Natural killer cell treated with Interleukin-12 subunit alpha and Interleukin-12 subunit beta and Interleukin-15 and Interleukin-18, amount 100 ng/mL, for 72 hours (primary cell): ENCODE data around the gene IGF2R. TPM values are rescaled to one million over a fixed set of nuclear protein-coding genes. Genes with fewer than 3 reads are reported as not detected.

Experiments used
- ATAC-seq, 2 donors: fragments of 150-1000 bp; cut with Tn5 transposase in 1 of 2; sonication (Bioruptor Pico), chemical (Tn5 transposase) in 1 of 2; 2 replicates each; pipeline ENCODE4 v1.10.0; 2021
- DNase-seq: peaks from one replicate; pipeline ENCODE4 v3.0.0; 2022; ENCODE audit warnings: low spot score
- H3K27ac Mint-ChIP-seq, 2 donors: 1 replicate in 1 of 2; 2 replicates in 1 of 2; pipeline ENCODE4 v1.8.0; 2022; ENCODE audit warnings: mixed read lengths in 2 of 2, mild to moderate bottlenecking in 1 of 2, moderate library complexity in 1 of 2
- H3K27me3 Mint-ChIP-seq, 2 donors: 1 replicate in 1 of 2; 2 replicates in 1 of 2; pipeline ENCODE4 v1.8.0; 2022; ENCODE audit warnings: mixed read lengths in 2 of 2
- H3K36me3 Mint-ChIP-seq: one replicate; pipeline ENCODE4 v1.8.0; 2022; ENCODE audit warnings: mixed read lengths
- H3K4me1 Mint-ChIP-seq, 2 donors: 1 replicate in 1 of 2; 2 replicates in 1 of 2; pipeline ENCODE4 v1.8.0; 2022; ENCODE audit warnings: low read depth in 2 of 2, mixed read lengths in 2 of 2, mild to moderate bottlenecking in 1 of 2
- H3K4me3 Mint-ChIP-seq: one replicate; pipeline ENCODE4 v1.8.0; 2022; ENCODE audit warnings: mixed read lengths
- H3K9me3 Mint-ChIP-seq: 2 replicates; pipeline ENCODE4 v1.8.0; 2022; ENCODE audit warnings: mixed read lengths
- total RNA-seq, 2 donors: library from RNA; stranded (reverse); gene quantifications; one replicate each; pipeline ENCODE4 v1.2.3, GENCODE V29; 2022

The IGF2R gene
- total RNA-seq, 2 donors from 2014 or later, result 290 to 377 TPM

DNA sequence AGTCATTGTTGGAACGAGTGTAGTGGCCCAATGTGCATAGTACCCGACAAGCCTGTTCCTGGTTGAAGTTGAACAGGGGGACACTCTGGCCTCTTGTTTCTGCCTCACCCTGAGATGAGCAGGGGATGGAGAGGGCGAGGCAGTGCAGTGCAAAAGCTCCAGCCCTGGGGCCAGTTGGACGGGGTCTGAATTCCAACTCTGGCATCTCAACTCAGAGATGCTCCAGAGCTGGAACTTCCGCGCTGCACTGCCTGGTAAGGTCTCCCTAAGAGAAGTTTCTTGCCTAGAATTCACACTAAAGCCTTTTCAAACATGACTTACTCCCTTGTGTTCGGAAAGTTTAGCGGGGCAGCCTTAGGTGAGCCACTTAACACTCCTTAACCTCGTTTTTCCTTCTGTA lies 80.5 kb downstream of the IGF2R start:
- DNase-seq (no peak), ATAC-seq (no peak)
- H3K27ac Mint-ChIP-seq, result peak overlapping the region; percentile 43 to 64
- no peaks in the 10 kb centered on the region for H3K27me3 Mint-ChIP-seq
- H3K4me3 Mint-ChIP-seq, result no peak overlapping the region
- peaks cover 31 to 53% of the 10 kb centered on the region in 2 donors for H3K4me1 Mint-ChIP-seq
- peaks cover 65% of the 10 kb centered on the region for H3K36me3 Mint-ChIP-seq
- no peaks in the 10 kb centered on the region for H3K9me3 Mint-ChIP-seq

DNA sequence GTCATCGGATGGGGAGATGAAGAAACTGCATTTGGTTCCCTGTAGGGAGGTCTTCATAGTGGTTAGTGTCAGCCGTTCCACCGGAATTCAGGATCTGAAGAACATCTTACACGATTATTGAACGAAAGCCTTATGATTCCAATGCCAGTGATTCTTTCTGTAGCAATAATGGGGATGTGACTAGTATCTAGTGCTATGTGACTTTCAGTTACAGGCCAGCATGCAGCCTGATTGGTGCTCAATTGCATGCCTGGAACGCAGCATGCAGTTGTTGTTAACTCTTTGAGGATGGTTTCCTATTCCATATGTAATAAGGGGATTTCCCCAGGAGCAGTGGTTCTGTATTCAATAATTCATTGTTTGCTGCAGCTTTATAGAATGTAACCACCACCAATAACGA lies 81.1 kb downstream of the IGF2R start:
- Mint-ChIP-seq H3K9me3 (no peaks in the 10 kb centered on the region), H3K27me3 (no peaks in the 10 kb centered on the region), H3K36me3 (peaks cover 61% of the 10 kb centered on the region), H3K4me1 (peaks cover 31 to 56% of the 10 kb centered on the region in 2 donors), H3K27ac (peak overlapping the region in 1 of 2 donors; percentile 20), H3K4me3 (no peak overlapping the region)
- ATAC-seq (no peak), DNase-seq (no peak)

DNA sequence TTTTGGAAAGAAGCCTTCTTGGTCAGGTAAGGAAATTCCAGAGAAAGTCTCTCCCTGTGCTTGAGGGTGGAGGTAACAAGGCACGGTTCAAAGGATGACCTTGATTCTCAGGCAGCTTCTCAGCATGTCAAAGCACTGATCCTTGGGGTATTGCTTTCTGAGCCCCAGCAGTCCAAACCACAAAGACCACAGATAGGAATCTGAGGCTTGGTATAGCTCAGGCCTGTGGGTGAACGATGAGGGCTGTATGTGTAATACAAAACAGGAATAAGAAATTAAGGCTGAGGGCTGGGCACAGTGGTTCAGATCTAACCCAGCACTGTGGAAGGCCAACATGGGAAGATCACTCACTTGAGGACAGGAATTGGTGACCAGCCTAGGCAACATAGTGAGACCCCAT lies 82.5 kb downstream of the IGF2R start:
- no peaks in the 10 kb centered on the region for H3K27me3 Mint-ChIP-seq
- H3K4me3 Mint-ChIP-seq, result no peak overlapping the region
- peak overlapping the region; percentile 31 to 42 for H3K27ac Mint-ChIP-seq
- H3K4me1 Mint-ChIP-seq, result peaks cover 26 to 53% of the 10 kb centered on the region in 2 donors
- H3K9me3 Mint-ChIP-seq, result no peaks in the 10 kb centered on the region
- peaks cover 48% of the 10 kb centered on the region for H3K36me3 Mint-ChIP-seq
- DNase-seq, result no peak
- ATAC-seq, result no peak

DNA sequence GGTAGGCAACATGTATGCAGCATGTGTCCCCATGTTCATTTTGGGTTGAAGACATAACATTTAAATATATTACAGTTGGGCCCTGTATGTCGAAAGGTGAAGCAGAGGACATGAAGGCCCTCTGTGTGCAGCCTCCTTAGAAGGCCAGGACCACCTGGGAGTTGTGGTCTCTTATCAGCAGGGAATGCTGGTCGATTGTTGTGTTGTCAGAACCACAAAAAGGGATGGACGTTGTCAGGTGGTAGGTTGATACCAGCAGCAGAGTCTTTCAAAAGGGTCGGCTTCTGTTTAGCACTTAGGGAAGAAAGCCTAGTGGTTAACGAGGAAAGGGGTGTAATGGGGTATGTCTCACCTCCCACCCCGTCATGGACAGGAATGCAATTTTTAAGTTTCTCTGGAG lies 85.4 kb downstream of the IGF2R start:
- Mint-ChIP-seq H3K27me3 (no peaks in the 10 kb centered on the region), H3K36me3 (peaks cover 48% of the 10 kb centered on the region), H3K9me3 (no peaks in the 10 kb centered on the region), H3K27ac (peak overlapping the region in 1 of 2 donors; percentile 80), H3K4me1 (peaks cover 35 to 53% of the 10 kb centered on the region in 2 donors), H3K4me3 (no peak overlapping the region)
- DNase-seq, result no peak
- ATAC-seq, result no peak

- ATAC-seq (no peak), DNase-seq (no peak)
- peaks cover 49% of the 10 kb centered on the region for H3K36me3 Mint-ChIP-seq
- H3K27me3 Mint-ChIP-seq, result no peaks in the 10 kb centered on the region
- H3K9me3 Mint-ChIP-seq, result no peaks in the 10 kb centered on the region
- no peak overlapping the region for H3K4me3 Mint-ChIP-seq
- H3K4me1 Mint-ChIP-seq, result peaks cover 31 to 52% of the 10 kb centered on the region in 2 donors
- H3K27ac Mint-ChIP-seq, result no peak overlapping the region
Measured at GRCh38 chr6:160054913-160055312, 86.0 kb downstream of the IGF2R start.

GRCh38 chr6:160055378-160055777 lies 86.5 kb downstream of the IGF2R start:
- no peak for DNase-seq
- H3K4me3 Mint-ChIP-seq, result no peak overlapping the region
- H3K27ac Mint-ChIP-seq, result no peak overlapping the region
- no peaks in the 10 kb centered on the region for H3K9me3 Mint-ChIP-seq
- no peak for ATAC-seq
- peaks cover 49% of the 10 kb centered on the region for H3K36me3 Mint-ChIP-seq
- H3K27me3 Mint-ChIP-seq, result no peaks in the 10 kb centered on the region
- peaks cover 29 to 50% of the 10 kb centered on the region in 2 donors for H3K4me1 Mint-ChIP-seq

GRCh38 chr6:160055813-160056212 lies 86.9 kb downstream of the IGF2R start:
- Mint-ChIP-seq H3K4me3 (no peak overlapping the region), H3K27me3 (no peaks in the 10 kb centered on the region), H3K27ac (peak overlapping the region in 1 of 2 donors; percentile 65), H3K36me3 (peaks cover 51% of the 10 kb centered on the region), H3K4me1 (peaks cover 24 to 45% of the 10 kb centered on the region in 2 donors), H3K9me3 (no peaks in the 10 kb centered on the region)
- no peak for DNase-seq
- peak in 1 of 2 donors; percentile 16 for ATAC-seq

GRCh38 chr6:160057080-160057479 lies 88.2 kb downstream of the IGF2R start:
- ATAC-seq (no peak), DNase-seq (no peak)
- Mint-ChIP-seq H3K27me3 (no peaks in the 10 kb centered on the region), H3K4me1 (peaks cover 14 to 38% of the 10 kb centered on the region in 2 donors), H3K4me3 (no peak overlapping the region), H3K36me3 (peaks cover 46% of the 10 kb centered on the region), H3K27ac (peak overlapping the region; percentile 27 to 65), H3K9me3 (no peaks in the 10 kb centered on the region)

GRCh38 chr6:160058603-160059215 lies 89.8 kb downstream of the IGF2R start:
- H3K27ac Mint-ChIP-seq, result peak overlapping the region in 1 of 2 donors; percentile 65
- H3K27me3 Mint-ChIP-seq, result no peaks in the 10 kb centered on the region
- DNase-seq (no peak), ATAC-seq (no peak)
- H3K36me3 Mint-ChIP-seq, result peaks cover 42% of the 10 kb centered on the region
- peaks cover 10 to 31% of the 10 kb centered on the region in 2 donors for H3K4me1 Mint-ChIP-seq
- H3K4me3 Mint-ChIP-seq, result no peak overlapping the region
- no peaks in the 10 kb centered on the region for H3K9me3 Mint-ChIP-seq

- no peak for ATAC-seq
- Mint-ChIP-seq H3K4me3 (no peak overlapping the region), H3K27ac (peak overlapping the region; percentile 9 to 16), H3K4me1 (peaks cover 10 to 22% of the 10 kb centered on the region in 2 donors), H3K9me3 (no peaks in the 10 kb centered on the region), H3K27me3 (no peaks in the 10 kb centered on the region), H3K36me3 (peaks cover 51% of the 10 kb centered on the region)
- DNase-seq, result no peak
Measured at GRCh38 chr6:160060221-160060620, 91.3 kb downstream of the IGF2R start.

- ATAC-seq (no peak), DNase-seq (no peak)
- peaks cover 55% of the 10 kb centered on the region for H3K36me3 Mint-ChIP-seq
- H3K27me3 Mint-ChIP-seq, result no peaks in the 10 kb centered on the region
- H3K4me3 Mint-ChIP-seq, result no peak overlapping the region
- peak overlapping the region; percentile 9 to 16 for H3K27ac Mint-ChIP-seq
- peaks cover 10 to 22% of the 10 kb centered on the region in 2 donors for H3K4me1 Mint-ChIP-seq
- H3K9me3 Mint-ChIP-seq, result no peaks in the 10 kb centered on the region
Measured at GRCh38 chr6:160060920-160061447, 92.1 kb downstream of the IGF2R start.

DNA sequence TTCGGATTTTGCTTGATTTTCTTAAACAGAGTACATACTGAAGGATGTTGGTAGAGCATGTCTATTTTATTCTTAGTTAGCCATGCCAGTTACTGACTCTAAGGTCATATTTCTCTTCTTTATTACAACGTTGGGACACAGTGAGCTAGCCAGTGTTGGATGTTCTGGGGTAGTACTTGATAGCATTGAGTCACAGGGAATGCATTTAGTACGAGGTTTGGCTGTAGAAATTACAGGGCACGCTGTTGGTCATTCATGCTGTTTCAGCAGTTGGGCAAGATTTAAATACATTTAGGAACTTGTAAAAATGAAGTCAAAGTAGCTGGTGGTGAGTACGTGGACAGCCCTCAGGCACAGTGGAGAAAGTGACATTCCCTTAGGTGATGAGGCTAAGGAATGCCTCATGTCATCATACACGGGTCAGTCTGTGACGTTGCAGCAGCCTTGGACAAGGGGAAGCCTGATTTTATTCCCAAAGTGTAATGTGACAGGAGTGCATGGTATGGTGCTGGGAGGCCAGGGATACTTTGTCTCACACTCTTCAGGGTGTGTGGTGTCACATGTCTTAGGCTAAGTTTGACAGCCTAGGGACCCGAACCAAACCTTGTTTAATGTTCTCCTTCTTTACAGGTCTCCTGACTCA lies 95.0 kb downstream of the IGF2R start:
- DNase-seq, result no peak
- H3K4me3 Mint-ChIP-seq, result no peak overlapping the region
- peaks cover 64% of the 10 kb centered on the region for H3K36me3 Mint-ChIP-seq
- peaks cover 17 to 29% of the 10 kb centered on the region in 2 donors for H3K4me1 Mint-ChIP-seq
- ATAC-seq, result no peak
- no peaks in the 10 kb centered on the region for H3K27me3 Mint-ChIP-seq
- H3K9me3 Mint-ChIP-seq, result no peaks in the 10 kb centered on the region
- H3K27ac Mint-ChIP-seq, result no peak overlapping the region

GRCh38 chr6:160065200-160065599 lies 96.3 kb downstream of the IGF2R start:
- peak overlapping the region in 1 of 2 donors; percentile 26 for H3K27ac Mint-ChIP-seq
- no peaks in the 10 kb centered on the region for H3K9me3 Mint-ChIP-seq
- no peak for ATAC-seq
- no peaks in the 10 kb centered on the region for H3K27me3 Mint-ChIP-seq
- peaks cover 26 to 35% of the 10 kb centered on the region in 2 donors for H3K4me1 Mint-ChIP-seq
- H3K36me3 Mint-ChIP-seq, result peaks cover 68% of the 10 kb centered on the region
- no peak for DNase-seq
- no peak overlapping the region for H3K4me3 Mint-ChIP-seq

- Mint-ChIP-seq H3K27me3 (no peaks in the 10 kb centered on the region), H3K36me3 (peaks cover 52% of the 10 kb centered on the region), H3K9me3 (no peaks in the 10 kb centered on the region), H3K4me1 (peaks cover 26 to 48% of the 10 kb centered on the region in 2 donors), H3K27ac (peak overlapping the region in 1 of 2 donors; percentile 68), H3K4me3 (no peak overlapping the region)
- ATAC-seq (no peak), DNase-seq (no peak)
Measured at GRCh38 chr6:160067564-160067963, 98.7 kb downstream of the IGF2R start.
